Measurements from ENCODE around the gene NAAA.

DNA sequence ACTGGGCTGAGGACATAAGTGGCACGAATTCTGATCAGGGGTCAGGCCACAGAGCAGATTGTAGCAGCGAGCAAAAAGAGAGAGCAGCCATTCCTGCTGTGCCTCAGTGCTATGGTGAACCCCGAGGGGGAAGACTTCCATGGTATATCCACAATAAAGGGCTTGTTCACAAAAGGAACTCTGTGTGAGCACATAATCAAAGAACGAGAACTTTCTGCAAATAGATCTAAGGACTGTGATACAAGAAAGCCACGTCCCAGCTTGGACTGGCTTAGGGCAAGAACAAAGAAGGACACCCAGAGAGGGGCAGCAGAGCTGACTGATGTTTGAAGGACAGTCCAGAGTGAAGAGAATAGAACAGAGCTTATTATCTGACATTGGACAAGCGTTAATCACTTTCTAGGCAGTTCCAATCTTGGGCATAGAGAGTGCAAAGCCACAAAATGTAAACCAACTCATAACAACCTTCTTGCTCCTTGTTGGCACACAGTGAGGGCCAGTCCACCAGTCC is 62.5 kb downstream of the NAAA start:
- TF ChIP-seq POLR2A (IDR thresholded peaks at IDR 0.05) (no peak), CTCF (IDR thresholded peaks at IDR 0.05) (no peak)

Measured in testis (tissue), 2 donors.